HG02678 (cell line): Measurements from ENCODE around the gene MATN1.

Experiments used
- ATAC-seq: cut with Tn5 transposase; IDR thresholded peaks from one replicate; pipeline ENCODE4 v1.9.1; 2021; ENCODE audit warnings: mild to moderate bottlenecking, moderate library complexity; ENCODE audit not compliant: unreplicated experiment

MATN1 gene

DNA sequence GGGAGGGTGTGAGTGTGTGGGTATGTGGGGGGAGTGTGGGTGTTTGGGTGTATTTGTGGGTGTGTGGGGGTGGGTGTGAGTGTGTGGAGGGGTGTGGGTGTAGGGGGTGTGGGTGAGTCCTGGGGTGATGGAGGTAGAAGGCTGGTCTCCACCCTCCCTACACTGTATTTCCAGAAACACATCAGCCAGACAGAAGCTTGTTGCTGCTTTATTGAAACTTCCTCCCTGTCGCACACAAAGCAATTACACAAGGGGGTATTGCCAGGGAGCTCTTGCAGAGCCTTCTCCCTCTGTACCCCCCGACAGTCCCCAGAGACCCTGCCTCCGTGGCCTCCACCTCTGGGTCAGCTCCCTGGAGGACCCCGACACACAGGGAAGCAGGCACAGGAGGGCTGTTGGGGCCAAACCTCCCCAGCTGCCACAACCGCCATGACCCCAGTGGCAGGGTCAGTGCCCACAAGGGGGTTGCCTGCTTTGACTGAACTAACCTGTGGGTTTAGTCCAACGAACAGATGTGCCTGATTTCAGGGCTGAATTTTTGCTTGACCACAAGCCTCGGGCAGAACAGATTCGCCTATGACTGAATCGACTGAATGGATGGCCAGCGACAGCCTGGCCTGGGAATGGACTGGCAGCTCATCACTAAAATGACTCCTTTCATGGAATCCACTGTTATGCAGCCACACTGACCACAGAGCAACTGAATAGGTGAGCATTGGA lies 9.1 kb upstream of the MATN1 start:
- ATAC-seq = peak; percentile 47

DNA sequence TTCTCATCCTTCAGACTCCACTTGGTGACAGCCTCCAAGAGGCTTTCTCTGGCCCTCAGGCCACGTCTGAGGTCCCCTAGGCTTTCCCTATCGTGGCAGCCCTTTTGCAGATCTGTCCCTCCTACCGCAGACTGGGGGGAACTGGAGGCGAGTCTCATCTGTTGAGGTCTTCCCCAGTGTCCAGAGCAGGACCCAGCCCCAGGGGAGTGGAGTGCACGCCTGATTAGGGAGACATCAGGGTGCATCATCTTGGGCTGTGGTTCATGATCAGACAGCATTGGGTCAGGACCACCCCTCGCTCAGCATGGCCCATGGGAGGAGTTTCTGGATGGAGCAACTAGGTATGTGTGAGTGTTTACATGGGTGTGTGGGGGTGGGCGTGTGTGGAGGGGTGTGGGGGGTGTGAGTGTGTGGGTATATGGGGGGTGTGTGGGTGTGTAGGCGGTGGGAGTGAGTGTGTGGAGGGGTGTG lies 8.5 kb upstream of the MATN1 start:
- no peak for ATAC-seq

DNA sequence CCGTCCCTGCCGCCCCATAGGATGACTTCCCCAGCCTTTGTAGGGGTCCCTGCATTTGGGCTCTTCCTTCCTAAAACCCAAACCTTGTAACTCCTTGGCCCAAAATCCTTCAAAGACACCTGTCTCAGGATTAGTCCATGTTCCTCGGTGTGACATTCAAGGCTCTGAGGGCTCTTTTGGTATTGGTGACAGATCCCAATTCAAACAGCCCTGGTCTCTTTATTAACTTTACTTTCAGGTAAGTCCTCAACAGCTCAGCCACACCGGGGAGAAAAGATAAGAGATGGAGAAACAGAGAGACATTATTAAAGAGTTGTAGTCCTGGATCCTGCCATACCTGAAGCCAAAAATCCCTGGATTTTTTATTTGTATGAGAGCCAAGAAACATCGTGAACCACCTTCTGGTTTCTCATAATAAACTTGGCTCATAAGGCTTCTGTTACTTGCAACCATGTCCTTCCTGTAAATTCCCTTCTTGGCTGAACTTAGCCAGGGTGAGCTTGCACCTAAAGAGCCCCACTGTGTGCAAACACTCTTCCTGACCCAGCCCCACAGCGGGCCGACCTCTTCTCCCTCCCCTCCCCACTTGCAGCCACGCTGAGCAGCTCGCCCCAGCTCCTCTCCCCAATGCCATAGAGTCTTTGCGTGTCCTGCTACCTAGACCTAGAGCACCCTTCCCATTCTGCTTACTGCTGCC lies 7.9 kb upstream of the MATN1 start:
- ATAC-seq = no peak

DNA sequence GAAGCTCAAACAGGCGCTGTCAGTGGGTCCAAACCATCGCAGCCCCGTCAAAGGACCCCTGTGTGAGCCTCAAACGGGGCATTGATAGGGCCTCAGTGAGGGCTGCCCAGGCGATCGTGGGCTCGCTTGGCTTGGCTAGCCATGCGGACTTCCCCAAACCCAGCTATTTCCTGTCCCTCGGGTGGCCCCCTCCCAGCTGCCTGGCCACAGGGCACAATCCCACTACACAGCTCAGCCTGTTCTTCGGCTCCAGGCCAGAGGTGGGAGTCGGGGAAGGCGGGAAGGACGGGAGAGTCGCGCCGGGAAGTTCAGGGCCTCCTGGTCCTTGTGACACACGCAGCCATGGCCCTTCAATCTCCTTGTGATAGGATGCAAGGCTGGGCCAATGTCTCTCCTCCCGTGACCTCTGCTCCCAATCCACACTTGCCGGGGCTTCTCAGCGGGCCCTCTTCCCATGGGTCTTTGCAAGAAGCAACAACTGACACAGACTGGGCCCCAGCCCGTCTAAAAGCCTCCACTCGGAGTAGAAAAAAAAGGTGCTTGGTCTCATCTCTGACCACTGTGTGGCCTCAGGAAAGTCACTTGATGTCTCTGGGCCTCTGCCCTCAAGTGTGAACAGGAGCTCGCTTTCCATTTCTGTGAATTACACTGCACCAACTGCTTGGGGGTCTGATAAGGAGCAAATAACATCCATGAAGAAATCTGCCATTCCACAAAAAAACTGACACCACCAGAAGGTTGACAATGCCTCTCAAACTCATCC lies 7.1 kb upstream of the MATN1 start:
- ATAC-seq = no peak

DNA sequence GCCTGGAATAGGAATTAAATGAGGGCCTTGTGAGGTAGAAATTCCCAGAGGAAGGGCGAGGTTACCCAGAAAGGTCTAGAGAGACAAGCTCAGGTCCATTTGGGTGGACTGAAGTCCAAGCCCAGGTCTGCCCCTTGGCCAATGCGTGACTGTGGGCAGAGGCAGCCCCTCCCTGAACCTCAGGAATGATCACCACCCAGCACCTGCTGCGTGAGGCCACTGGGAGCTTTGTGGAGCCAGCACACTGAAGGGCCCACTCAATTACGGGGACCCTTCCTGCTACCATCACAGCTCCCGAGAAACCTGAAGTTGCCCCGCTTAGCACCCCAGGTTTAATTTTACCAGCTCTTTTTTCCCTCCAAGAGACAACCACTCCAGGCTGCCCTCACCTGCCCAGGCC lies 6.5 kb upstream of the MATN1 start:
- no peak for ATAC-seq

DNA sequence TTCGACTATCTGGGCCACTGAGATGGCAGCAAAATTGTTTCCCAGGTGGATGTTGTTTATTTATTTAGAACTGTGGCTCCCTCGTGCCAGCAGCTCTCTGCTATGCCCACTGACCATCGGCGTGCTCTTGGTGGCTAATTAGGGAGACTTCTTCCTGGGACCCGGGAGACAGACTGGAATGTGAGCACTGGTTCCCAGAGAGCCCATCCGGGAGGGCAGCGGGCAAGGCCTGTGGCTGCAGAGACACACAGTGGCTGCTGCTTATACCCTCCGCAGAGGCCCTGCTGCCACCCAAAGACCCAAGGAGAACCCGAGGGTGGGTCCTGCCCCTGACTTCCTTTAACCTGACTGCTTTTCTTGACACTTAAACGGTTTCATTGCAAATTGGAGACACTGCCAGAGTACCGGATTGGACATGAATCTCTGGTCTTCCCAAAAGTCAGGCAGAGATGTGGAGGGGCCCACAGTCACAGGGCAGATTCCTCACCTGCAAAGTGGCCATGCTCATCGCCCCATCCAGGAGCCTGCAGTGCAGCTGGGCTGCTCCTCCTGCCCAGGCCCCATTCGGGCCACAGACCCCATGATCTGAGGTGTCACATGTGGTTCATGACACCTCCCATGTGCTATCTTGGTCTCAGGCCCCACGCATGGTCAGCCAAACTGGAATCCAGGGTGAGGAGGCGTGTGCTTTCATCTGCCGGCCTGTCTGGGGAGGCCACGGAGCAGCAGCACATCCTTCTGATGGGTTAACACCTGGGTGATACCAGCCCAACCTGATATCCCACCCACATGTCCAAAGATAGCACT lies 5.7 kb upstream of the MATN1 start:
- ATAC-seq = no peak

DNA sequence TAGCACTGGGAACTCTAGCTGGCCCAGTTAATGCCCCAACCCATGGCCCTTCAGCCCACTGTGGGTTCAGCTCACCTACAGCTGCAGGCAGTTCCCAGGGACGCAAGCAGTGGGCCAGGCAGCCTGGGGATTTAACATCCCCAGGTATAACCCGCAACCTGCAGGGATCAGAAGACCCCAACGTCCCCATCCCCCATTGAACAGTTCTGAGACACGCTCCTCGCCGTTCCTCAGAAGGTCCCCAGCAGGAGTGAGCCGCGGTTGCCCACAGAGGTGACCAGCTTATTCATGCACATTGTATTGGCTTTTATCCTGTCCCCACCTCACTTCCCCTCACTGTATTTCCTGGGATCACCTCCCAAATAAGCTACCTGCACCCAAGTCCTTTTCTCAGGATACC lies 5.0 kb upstream of the MATN1 start:
- ATAC-seq = no peak

DNA sequence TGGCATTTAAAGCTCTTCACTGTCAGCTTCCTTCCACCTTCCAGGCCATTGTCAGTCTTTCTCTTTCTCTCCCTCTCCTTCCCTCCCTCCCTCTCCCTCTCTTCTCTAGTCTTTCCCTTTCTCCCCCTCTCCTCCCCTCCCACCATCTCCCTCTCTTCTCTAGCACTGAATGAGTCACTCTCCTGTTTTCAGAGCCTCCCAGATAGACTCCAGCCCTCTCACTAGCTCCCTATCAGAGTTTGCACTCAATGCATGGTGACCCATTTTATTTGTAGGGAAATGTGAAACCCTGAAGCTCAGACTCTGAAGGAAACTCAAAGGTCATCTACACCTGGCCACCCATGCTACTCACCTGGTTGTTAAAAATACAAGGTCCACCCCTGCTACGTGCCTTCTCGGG lies 4.4 kb upstream of the MATN1 start:
- ATAC-seq = no peak

DNA sequence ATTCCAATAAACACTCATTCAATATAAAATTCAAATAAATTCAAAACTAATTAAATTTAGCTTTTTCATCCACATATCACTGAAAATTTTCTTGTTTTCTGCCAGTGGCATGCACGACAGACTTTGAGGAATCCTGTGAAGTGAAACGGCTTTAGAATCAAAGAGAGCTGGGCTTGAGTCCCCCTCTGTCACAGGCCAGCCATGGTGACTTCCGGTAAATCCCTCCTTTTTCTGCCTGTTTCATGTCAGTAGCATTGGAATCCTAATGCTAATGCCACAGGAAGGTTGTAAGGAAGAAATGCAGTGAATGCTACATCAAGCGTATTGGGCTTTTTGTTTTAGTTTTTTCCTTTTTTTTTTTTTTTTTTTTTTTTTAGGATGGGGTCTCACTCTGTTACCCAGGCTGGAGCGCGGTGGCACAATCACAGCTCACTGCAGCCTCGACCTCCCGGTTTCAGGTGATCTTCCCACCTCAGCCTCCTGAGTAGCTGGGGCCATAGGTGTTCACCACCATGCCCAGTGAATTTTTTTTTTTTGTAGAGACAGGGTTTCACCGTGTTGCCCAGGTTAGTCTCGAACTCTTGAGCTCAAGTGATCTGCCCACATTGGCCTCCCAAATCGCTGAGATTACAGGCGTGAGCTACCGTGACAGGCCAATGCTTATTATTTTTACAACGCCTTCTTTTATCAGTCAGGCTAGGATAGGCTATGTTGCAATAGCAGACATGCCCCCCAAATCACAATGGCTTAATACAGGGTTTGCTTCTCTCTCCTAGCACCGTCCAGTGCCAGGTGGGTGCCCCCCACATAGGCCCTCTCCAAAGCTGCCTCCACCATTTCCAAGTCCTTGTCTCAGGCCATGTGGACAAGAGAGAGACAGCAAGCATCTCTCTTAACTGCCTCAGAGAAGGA lies 3.6 kb upstream of the MATN1 start:
- no peak for ATAC-seq

DNA sequence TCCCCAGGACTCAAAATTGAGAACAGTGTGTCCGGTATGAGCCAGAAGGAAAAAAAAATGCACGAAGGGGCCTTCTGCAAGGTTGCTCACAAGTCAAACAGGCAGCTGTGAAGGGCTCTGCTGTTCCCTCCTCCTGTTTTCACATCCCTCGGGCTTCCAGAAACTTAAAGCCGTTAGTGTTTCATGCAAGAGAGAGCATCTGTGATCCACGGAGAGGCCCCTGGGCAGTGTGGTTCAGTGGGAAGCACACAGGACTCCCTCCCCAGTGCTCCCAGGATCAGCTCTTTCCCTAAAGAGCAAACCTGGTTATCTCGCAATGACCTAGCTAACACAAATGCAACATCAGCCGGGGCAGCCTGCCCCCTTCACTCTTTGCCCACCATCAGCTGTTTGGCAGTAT lies 2.9 kb upstream of the MATN1 start:
- no peak for ATAC-seq

DNA sequence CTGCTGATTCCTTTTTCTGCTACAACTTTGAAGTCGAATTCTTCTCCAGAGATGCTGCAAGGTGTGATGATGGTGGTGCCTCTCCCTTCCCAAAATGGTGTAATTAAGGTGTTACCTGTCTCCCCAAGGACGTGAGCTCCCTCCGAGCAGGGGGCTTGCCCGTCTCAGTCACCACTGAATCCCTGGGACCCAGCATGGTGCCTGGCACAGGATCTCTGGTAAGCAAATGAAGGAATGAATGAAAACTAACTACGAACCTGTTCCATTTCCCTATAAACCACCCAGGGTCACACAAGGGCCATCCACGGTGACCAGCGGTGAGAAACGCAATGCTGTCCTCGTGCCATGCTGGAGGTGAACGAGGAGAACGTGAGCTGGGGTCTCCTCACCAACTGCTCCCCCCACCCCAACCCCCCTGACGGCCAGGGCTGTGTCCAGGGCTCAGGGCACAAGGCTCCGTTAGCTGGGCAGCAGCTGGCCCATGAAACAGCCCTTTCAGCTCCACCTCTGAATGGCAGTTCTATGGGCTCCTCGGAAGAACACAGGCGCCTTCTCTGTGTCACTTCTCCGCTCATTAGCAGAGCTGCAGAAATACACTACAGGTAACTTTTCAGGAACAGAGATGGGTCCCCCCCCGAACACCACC lies 2.2 kb upstream of the MATN1 start:
- ATAC-seq = no peak

DNA sequence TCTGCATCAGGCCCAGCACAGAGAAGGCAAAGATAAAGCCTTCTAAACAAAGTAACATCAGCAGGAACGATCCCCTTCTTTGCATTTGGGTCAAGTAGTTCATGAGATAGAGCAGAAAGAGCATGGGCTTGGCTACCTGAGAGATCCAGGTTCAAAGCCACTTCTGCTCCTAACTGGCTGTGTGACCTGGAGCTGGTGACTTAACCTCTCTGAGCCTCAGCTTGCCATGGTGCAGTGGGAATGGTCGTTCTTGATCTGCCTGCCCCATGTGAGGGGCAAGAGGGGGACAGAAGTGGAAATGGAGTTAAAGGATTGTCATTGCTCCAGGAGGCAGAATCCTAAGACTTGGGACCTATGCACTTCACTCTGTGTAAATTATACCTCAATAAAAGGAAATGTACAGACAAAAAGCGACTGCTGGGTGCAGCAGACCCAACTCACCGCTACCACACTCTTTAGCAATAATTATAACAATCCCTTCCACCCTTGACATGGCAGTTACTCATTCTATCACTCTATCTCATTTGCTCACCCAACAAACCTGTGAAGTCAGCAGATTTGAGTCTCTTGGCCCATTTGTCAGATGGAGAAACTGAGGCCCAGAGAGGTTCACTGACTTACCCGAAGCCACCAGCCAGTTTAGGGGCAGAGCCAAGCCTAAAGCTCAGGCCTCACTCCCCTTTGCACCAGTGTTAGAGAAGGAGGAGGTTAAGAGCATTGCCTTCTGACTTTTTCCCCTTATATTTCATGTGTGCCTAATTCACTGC lies 1.5 kb upstream of the MATN1 start:
- ATAC-seq = no peak

DNA sequence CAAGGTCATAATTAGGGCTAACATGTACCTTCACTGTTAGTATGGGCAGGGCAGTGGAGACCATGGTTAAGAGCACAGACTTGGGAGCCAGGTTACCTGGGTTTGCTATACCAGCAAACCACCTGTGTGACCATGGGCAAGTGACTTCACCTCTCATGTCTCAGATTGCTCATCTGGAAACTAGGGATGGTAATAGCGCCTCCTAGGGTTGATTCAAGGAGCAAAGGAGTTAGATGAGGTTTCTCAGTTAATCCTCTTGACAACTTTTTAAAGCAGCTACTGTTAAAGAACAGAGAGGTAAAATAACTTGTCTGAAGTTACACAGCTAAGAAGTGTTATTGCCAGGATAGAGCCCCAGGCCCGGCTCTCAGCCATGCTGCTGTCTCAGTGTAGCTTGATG lies 790 bp upstream of the MATN1 start:
- ATAC-seq = no peak

DNA sequence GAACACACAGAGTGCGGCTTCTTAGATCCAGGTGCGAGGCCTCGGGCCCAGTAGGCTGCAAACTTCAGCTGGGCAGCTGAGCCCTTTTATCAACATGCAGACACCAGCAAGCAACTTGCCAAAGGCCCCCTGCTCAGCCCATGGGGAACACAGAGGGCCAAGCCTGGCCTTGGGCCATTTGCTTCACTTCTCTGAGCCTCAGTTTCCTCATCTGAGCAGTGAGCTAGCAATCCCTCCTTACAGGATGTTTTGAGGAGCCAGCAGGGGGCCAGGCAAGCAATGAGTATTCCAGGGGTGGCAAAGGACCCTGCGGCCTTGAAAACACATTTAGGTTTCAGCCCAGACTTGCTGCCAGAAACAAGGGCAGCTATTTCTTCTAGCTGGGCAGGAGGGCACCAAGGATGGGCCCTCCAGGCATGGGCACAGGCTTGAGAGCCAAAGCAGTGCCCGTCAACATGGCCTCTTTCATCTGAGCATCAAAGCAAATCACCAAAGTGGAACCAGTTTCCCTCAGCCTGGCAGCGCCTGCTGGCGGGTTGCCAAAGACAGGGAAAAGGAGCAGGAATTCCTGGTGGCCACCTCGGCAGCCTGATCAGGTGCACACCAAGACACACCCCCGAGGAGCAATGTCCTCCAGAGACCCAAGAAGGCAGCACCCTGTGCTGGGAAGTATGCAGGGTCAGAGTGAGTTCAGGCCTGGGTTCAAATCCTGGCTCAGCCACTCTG lies 1.4 kb downstream of the MATN1 start:
- ATAC-seq = no peak

DNA sequence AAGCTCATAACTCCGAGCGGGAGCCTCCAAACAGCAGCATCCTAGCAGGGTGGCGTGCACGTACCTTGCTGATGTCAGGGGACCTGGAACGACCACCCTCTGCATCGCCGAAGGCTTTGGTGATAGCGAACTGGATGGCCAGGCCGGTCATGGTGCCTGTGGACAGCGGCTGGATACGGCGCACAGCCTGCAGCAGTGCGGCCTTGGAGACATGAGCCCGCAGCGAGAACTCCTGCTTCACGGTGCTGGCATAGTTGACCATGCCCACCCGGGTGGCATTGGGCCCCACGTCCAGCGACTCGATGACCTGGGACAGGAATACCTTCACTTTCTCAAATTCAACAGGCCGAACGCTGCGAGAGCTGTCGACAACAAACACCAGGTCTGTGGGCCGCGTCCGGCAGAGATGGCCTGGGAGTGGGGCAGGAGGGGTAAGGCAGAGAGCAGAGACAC lies 2.0 kb downstream of the MATN1 start:
- ATAC-seq = no peak

DNA sequence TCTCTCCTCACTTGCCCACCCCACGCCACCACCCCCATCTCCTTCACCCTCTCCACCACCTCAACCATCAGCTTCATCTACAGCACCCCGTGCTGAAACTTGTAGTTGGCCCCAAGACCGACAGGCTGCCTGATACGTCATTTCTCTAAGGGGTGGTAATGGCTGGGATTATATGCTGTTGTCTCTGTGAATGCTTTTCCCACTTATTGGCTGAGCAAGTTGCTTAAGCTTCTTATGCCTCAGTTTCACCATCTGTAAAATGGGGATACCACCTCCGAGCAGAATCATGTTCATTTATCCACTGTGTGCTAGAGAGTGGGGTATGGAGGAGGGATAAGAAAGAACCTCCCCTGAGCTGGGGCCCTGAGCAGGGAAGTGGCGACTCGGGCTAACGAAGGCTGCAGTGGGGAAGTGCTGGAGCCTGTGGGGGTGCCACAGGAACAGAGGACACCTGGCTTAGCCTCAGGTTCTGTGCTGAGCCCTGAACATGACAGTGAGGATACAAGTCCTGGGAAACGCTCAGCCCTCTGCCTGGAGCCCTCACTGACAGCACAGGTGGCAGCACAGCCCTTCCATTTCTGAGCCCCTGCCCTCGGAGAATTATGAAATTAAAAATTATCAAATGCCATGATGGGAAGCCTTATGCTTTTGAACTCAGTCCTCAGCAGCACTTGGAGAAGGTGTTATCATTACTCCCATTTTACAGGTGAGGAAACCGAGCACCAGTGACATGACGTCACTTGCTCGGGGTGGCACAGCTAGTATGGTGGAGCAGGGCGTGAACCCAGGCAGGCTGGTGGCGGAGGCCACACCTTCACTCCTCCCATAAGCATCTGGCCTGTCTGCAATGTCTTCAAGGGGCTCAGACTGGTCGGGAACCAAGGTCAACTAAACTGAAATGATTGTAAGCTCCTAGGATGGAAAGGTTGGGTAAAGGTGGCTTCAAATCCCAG lies 2.8 kb downstream of the MATN1 start:
- no peak for ATAC-seq
